Fibroblast of lung (primary cell): Measurements from ENCODE around the gene TMCC3. TPM values are rescaled to one million over a fixed set of nuclear protein-coding genes. Genes with fewer than 3 reads are reported as not detected.
A peak's percentile ranks its signal among the peaks of the same experiment; 100 is the strongest.

ENCODE experiments used
- DNase-seq, 2 donors: peaks; one replicate each; pipeline versions ENCODE4 v3.0.0 to v3.0.0-alpha.2; 2010; ENCODE audit warnings: low read depth in 2 of 2
- H2AFZ ChIP-seq: 2 replicates; pipeline ENCODE4 v1.5.1; 2012; ENCODE audit warnings: low read length, control low read depth, inconsistent platforms
- H3K27ac ChIP-seq: 2 replicates; pipeline ENCODE4 v1.5.1; 2011; ENCODE audit warnings: low read length, control low read depth; ENCODE audit not compliant: insufficient read depth
- H3K27me3 ChIP-seq: 2 replicates; pipeline ENCODE4 v1.5.1; 2011; ENCODE audit warnings: mild to moderate bottlenecking, low read length; ENCODE audit not compliant: control insufficient read depth, insufficient read depth
- H3K36me3 ChIP-seq: 2 replicates; pipeline ENCODE4 v1.5.1; 2011; ENCODE audit warnings: low read length; ENCODE audit not compliant: control insufficient read depth, insufficient read depth
- H3K4me1 ChIP-seq: 2 replicates; pipeline ENCODE4 v1.5.1; 2011; ENCODE audit warnings: low read length; ENCODE audit not compliant: control insufficient read depth, insufficient read depth; ENCODE audit errors: extremely low read depth
- H3K4me2 ChIP-seq: 2 replicates; pipeline ENCODE4 v1.5.1; 2011; ENCODE audit warnings: low read length, control low read depth; ENCODE audit not compliant: insufficient read depth; ENCODE audit errors: extremely low read depth
- H3K4me3 ChIP-seq, 4 experiments: fragments of 200-600 bp in 1 of 4; sonication (generic) in 1 of 4; replicated peaks in 1 of 4; 2 replicates each; pipeline ENCODE4 v1.5.1; 2011 to 2016; ENCODE audit warnings: low read length in 4 of 4, low read depth in 3 of 4, mild to moderate bottlenecking in 3 of 4, control low read depth in 2 of 4, inconsistent platforms in 1 of 4, mixed read lengths in 1 of 4; ENCODE audit not compliant: insufficient read depth in 1 of 4; ENCODE audit errors: control extremely low read depth in 1 of 4
- H3K79me2 ChIP-seq: 2 replicates; pipeline ENCODE4 v1.5.1; 2012; ENCODE audit warnings: mild to moderate bottlenecking, low read length, inconsistent platforms; ENCODE audit not compliant: control insufficient read depth, insufficient read depth
- H3K9ac ChIP-seq: 2 replicates; pipeline ENCODE4 v1.5.1; 2011; ENCODE audit warnings: mild to moderate bottlenecking, low read length, control low read depth; ENCODE audit not compliant: insufficient read depth
- H3K9me3 ChIP-seq: 2 replicates; pipeline ENCODE4 v1.5.1; 2012; ENCODE audit warnings: low read depth, low read length; ENCODE audit not compliant: control insufficient read depth, insufficient read depth
- H4K20me1 ChIP-seq: 2 replicates; pipeline ENCODE4 v1.5.1; 2011; ENCODE audit warnings: low read length; ENCODE audit not compliant: control insufficient read depth, insufficient read depth; ENCODE audit errors: extremely low read depth
- CTCF ChIP-seq, 2 donors: IDR thresholded peaks in 1 of 2; conservative IDR thresholded peaks in 1 of 2; 1 replicate in 1 of 2; 2 replicates in 1 of 2; pipeline ENCODE4 v1.5.1; 2011 to 2012; ENCODE audit warnings: low read length in 2 of 2, control low read depth in 1 of 2, inconsistent platforms in 1 of 2, low read depth in 1 of 2, mild to moderate bottlenecking in 1 of 2
- EZH2 ChIP-seq: IDR thresholded peaks from 2 replicates; pipeline ENCODE4 v1.5.1; 2012; ENCODE audit warnings: low read length, control low read depth, mild to moderate bottlenecking; ENCODE audit errors: missing control alignments
- polyA plus RNA-seq, 2 donors: library from polyadenylated mRNA; depleted of rRNA in 1 of 2; stranded (reverse) in 1 of 2; unstranded in 1 of 2; fragments of >200 nt; gene quantifications; 2 replicates each; pipeline ENCODE4 v1.2.1, GENCODE V29; 2011 to 2012; ENCODE audit warnings: missing spikeins in 1 of 2
- total RNA-seq: library from RNA; depleted of rRNA; stranded (reverse); fragments of >200 nt; gene quantifications from 2 replicates; pipeline ENCODE4 v1.2.1, GENCODE V29; 2014

The TMCC3 gene
- total and polyA plus RNA-seq, 2 donors (not counting 1 experiment from before 2014, with no cell fraction given) = 0.22 to 0.33 TPM

- no peaks in the 10 kb centered on the region for H4K20me1 ChIP-seq
- H3K36me3 ChIP-seq = no peaks in the 10 kb centered on the region
- DNase-seq = no peak
- no peaks in the 10 kb centered on the region for H3K79me2 ChIP-seq
- no peak overlapping the region for H3K27ac ChIP-seq
- H3K4me1 ChIP-seq = no peaks in the 10 kb centered on the region
- H3K4me3 ChIP-seq = no peak overlapping the region
- H3K9me3 ChIP-seq = no peaks in the 10 kb centered on the region
- H3K4me2 ChIP-seq = no peak overlapping the region
- no peak overlapping the region for H3K9ac ChIP-seq
- no peak overlapping the region for H2AFZ ChIP-seq
- TF ChIP-seq CTCF (conservative IDR thresholded peaks at IDR 0.05 in 1 of 2, IDR thresholded peaks at IDR 0.05 in 1 of 2; ENCODE audit: low read depth in 1 of 2, low read length in 2 of 2) = no peak
- no peak for TF ChIP-seq EZH2
- no peaks in the 10 kb centered on the region for H3K27me3 ChIP-seq
Measured at GRCh38 chr12:94588346-94588745, 62.0 kb downstream of the TMCC3 start.

GRCh38 chr12:94587266-94588241, 62.8 kb downstream of the TMCC3 start:
- Histone ChIP-seq H2AFZ (no peak overlapping the region), H3K79me2 (no peaks in the 10 kb centered on the region), H3K9me3 (no peaks in the 10 kb centered on the region), H3K27ac (no peak overlapping the region), H3K4me3 (no peak overlapping the region), H3K36me3 (no peaks in the 10 kb centered on the region), H4K20me1 (no peaks in the 10 kb centered on the region), H3K4me2 (no peak overlapping the region), H3K27me3 (no peaks in the 10 kb centered on the region), H3K4me1 (no peaks in the 10 kb centered on the region), H3K9ac (no peak overlapping the region)
- DNase-seq = no peak
- no peak for TF ChIP-seq CTCF (conservative IDR thresholded peaks at IDR 0.05 in 1 of 2, IDR thresholded peaks at IDR 0.05 in 1 of 2; ENCODE audit: low read depth in 1 of 2, low read length in 2 of 2)
- TF ChIP-seq EZH2 = no peak

GRCh38 chr12:94586589-94587259, 63.6 kb downstream of the TMCC3 start:
- H3K79me2 ChIP-seq = no peaks in the 10 kb centered on the region
- H3K27ac ChIP-seq = no peak overlapping the region
- TF ChIP-seq EZH2 (no peak), CTCF (conservative IDR thresholded peaks at IDR 0.05 in 1 of 2, IDR thresholded peaks at IDR 0.05 in 1 of 2; ENCODE audit: low read depth in 1 of 2, low read length in 2 of 2) (no peak)
- no peaks in the 10 kb centered on the region for H3K9me3 ChIP-seq
- H3K27me3 ChIP-seq = no peaks in the 10 kb centered on the region
- no peak overlapping the region for H2AFZ ChIP-seq
- peak; percentile 46 to 76 for DNase-seq
- H3K4me1 ChIP-seq = no peaks in the 10 kb centered on the region
- no peak overlapping the region for H3K9ac ChIP-seq
- no peak overlapping the region for H3K4me3 ChIP-seq
- H3K4me2 ChIP-seq = no peak overlapping the region
- H4K20me1 ChIP-seq = no peaks in the 10 kb centered on the region
- H3K36me3 ChIP-seq = no peaks in the 10 kb centered on the region
